HG02759 (cell line): ENCODE measurements around the gene ARMC12.
"Not testable (repeated sequence)": the region's sequence is repeated elsewhere in the genome, so short reads cannot be mapped to it uniquely, and the experiment has no call there.

ENCODE experiments used
- ATAC-seq: cut with Tn5 transposase; IDR thresholded peaks from one replicate; pipeline ENCODE4 v1.9.1; 2021; ENCODE audit warnings: mild to moderate bottlenecking, moderate library complexity; ENCODE audit not compliant: unreplicated experiment

ARMC12 gene

DNA sequence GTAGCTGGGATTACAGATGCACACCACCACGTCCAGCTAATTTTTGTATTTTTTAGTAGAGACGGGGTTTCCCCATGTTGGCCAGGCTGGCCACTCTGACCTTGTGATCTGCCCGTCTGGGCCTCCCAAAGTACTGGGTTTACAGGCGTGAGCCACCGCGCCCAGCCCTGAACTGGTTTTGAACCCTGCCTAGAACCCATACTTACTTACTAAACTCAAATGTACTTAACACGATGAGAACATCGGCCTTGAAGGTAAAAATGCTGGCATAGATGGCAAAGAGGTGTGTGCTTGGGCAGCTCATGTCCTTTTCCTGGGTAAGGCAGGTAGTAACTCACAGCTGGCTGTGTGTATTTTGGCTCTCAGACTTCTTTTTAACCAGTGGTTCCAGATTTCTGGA lies 3.2 kb upstream of the ARMC12 start:
- no peak for ATAC-seq

DNA sequence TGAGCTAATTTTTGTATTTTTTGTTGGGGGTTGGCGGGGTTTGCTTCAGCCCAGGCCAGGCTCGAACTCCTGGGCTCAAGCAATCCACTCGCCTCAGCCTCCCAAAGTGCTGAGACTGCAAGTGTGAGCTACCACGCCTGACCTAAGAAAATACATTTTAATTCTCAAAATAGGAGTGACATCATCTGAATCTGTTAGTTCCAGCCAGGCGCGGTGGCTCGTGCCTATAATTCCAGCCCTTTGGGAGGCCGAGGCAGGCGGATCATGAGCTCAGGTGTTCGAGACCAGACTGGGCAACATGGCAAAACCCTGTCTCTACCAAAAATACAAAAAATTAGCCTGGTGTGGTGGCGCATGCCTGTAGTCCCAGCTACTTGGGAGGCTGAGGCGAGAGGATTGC lies 2.5 kb upstream of the ARMC12 start:
- not testable (repeated sequence) for ATAC-seq

DNA sequence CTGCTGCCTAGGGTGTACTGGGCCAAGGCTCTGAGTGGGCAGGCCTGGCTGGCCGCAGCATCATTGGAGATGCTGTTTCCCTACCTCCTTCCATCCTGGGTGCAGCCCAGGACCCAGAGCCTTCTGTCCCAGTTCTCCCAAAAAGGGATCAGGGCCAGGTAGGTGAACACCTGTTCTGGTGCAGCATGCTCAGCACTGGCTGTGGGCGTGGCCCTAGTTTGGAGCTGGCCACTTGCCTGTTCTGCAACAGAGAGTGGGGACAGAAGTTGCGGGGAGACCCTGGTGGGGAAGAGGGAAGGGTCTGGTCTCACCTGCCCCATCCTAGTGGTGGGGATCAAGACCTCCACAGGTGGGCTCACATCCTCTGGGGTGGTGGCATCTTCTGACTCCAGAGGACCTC lies 1.4 kb upstream of the ARMC12 start:
- ATAC-seq: no peak

DNA sequence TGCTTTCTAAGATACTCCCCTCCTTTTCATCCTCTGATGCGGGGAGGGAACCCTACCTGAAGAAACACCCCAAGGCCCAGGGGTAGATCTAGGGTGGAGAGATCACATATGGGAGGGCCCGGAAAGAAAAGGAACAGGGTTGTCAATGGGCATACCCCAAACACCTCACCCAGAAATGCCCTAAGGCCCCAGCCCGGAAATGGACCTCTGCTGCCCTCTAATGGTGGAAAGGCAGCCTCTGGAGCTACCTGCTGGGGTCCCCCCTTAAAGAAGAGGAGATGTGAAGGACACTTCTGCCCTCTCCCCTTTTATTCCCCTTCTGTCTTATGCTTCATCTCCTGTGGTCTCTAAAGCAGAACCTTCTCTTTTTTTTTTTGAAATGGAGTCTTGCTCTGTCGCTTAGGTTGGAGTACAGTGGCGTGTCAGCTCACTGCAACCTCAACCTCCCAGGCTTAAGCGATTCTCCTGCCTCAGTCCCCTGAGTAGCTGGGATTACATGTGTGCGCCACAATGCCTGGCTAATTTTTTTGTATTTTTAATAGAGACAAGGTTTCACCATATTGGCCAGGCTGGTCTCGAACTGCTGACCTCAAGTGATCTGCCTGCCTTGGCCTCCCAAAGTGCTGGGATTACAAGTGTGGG lies 458 bp upstream of the ARMC12 start:
- no peak for ATAC-seq

DNA sequence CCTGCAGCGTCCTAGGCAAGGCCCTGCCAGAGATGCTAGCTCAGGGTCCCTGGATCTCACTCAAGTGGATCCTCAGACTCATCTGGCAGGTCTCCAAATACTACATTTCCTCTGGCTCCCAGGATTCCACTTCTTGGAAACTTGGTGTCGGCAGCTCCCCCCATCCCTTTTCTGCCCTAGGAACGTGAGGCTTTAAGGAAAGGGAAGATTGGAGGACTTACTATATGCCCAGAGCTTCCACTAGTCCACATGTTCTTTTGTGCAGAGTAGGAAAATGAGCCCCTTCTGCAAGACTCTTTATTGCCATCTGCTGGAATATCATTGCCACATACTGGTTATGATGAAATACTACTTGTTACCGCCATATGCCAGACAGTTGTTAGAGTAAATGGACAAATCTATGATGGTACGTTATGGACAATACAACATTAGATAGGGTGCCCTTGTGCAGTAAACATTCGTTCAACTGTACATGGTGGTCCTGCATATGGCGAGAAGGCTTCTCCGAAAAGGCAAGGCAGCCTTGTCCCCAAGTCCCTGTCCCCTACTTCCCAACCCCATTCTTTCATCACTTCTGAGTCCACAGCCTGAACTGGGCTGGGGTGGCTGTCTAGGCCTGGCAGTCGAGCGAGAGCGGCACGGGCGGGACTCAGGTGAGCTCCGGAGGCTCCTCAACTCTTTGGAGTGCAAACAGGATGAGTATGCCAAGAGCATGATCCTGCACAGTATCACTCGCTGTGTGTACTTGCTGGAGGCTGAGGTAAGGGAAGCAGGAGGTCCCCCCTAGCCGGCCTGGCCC lies 780 bp downstream of the ARMC12 start:
- no peak for ATAC-seq

DNA sequence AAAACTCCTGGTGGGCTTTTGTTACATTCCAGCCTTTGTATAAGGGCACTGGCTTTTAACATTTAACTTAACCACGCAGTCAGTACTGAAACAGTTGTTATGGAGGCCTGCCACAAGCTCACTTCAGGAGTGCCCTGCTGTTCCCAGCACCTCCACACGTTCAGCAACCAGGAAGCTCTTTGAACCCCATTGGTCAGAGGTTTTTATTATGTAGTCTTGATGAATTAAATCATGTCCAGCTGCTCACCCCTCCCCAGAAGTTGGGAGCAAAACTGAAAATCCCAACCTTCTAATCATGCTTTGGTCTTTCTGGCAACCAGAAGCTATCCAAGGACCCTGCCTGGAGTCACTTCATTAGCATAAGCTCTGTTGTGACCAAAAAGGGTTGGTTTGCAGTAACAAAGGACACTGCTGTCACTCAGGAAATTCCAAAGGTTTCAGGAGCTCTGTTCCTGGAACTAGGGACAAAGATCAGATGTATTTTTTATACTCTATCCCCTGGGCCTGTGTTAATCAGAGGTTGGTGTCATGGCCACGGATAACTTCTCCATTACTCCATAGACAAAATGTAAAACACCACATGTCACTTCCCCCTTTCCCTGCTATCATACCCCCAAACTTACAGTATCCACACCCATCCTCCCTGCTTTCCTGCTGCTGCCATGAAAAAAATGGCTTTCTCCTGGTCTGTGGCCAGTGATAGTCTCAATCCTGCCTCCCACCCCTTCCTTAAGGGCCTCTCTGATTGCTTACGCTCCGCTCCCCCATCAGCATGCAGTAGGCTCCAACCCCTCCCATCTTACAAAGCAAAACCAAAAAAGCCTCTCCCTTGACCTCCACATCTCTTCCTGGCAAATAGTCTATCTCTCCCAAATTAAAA lies 3.1 kb downstream of the ARMC12 start:
- ATAC-seq: no peak

DNA sequence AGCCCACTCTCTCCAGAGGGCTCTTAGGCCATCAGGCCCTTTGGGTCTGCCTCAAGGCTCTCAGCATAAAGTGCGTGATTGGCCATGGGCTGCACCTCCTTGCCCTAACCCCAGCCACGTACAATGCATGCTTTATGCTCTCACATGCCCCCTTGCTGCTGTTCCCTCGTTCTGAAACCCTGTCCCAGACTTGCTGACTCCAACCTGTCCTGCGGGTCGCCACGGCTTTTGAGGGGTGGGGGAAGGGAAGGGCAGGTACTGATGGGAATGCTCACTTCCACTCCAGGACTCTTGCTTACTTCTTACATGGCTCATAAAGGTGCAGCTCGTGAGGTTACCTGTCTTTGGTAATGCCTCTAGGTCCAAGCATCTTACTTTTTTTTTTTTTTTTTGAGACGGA lies 6.0 kb downstream of the ARMC12 start:
- no peak for ATAC-seq

DNA sequence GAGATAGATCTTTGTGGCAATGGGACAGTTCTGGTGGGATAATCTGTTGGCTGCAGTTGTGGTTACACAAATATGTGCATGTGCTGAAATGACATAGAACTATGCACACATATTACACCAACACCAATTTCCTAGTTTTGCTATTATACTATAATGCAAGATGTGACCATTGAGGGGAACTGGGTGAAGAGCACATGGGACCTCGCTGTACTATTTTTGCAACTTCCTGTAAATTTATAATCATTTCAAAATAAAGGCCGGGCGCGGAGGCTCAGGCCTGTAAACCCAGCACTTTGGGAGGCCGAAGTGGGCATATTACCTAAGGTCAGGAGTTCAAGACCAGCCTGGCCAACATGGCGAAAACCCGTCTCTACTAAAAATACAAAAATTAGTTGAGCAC lies 8.7 kb downstream of the ARMC12 start:
- no peak for ATAC-seq

DNA sequence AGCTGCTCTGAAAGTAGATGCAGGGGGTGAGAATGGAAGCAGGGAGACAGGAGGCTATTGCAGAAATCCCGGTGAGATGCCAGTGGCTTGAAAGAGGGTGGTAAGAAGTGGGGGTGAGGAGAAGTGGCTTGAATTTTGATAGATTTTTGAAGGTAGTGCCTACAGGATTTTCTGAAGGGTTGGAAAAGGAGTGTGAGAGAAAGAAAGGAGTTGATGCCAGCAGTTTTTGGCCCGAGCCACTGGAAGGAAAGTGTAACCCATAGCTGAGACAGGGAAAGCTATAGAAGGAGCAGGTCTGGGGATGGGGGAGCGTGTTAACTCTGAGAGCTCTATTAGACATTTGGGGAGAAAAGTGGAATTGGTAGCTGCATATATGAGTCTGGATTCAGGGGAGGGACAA lies 9.7 kb downstream of the ARMC12 start:
- no peak for ATAC-seq

DNA sequence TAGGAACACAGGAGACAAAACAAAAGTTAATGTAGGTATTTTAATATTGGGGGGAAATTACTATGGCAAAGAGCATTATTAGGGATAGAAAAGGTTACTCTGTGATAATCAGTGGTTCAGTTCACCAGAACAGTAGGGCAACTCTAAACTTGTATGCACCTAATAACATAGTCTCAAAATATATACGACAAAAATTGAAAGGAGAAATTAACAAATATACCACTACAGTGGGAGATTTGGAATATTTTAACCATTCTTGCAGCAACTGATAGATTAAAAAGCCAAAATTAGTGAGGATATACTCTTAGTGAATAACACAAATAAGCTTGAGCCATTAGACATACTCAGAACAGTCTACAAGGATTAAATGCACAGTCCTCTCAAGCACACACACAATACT lies 11.0 kb downstream of the ARMC12 start:
- ATAC-seq: no peak

DNA sequence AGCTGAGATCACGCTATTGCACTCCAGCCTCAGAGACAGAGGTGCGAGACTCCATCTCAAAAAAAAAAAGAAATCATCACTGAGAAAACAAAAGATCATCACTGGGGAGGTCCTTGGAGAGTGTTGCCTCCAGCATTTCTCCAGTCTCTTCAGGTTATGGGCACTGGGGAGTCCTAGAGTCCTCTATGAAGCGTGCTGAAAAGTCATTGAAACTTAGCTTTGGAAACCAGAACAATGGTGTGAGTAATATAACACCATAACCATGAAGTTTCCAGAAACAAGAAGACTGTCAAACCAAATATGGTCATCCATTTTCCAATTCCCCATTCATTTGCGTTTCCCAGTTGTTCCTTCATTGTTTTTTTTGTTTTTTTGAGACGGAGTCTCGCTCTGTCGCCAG lies 13.7 kb downstream of the ARMC12 start:
- no peak for ATAC-seq

DNA sequence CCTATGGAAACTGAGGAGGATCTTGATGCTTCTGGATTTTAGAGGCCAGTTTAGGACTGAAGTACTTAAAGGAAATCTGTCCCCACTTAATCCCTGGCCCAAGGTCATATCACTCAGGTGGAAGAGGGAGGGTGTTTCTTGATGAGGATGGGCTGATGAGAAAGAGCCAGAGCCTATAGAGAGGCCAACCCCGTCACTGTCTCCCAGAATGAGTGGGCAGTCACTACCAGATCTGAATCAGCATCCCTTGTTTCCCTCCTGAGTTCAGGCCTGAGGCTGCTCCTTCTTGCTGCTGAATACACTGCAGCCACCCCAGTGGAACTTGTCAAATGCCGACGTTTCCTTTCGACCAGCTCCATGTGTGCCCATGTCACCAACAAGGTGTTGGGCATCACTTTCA lies 14.8 kb downstream of the ARMC12 start:
- no peak for ATAC-seq

DNA sequence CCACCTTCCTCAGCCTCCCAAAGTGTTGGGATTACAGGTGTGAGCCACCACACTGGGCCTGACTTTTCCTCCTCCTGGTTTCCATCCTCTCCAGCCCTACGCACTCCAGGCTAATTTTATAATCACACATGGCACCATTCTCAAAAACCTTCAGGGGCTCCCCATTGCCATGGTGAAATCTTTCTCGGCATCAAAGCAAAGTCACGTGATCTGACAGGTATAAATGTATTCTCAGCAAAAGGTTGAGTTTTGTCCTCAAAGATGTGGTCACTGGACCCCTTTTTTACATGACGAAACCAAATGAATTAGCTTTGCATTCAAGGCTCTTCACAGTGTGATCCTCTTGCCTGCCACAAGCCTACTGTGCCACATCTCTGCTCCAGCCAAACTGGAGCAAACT lies 15.5 kb downstream of the ARMC12 start:
- no peak for ATAC-seq

DNA sequence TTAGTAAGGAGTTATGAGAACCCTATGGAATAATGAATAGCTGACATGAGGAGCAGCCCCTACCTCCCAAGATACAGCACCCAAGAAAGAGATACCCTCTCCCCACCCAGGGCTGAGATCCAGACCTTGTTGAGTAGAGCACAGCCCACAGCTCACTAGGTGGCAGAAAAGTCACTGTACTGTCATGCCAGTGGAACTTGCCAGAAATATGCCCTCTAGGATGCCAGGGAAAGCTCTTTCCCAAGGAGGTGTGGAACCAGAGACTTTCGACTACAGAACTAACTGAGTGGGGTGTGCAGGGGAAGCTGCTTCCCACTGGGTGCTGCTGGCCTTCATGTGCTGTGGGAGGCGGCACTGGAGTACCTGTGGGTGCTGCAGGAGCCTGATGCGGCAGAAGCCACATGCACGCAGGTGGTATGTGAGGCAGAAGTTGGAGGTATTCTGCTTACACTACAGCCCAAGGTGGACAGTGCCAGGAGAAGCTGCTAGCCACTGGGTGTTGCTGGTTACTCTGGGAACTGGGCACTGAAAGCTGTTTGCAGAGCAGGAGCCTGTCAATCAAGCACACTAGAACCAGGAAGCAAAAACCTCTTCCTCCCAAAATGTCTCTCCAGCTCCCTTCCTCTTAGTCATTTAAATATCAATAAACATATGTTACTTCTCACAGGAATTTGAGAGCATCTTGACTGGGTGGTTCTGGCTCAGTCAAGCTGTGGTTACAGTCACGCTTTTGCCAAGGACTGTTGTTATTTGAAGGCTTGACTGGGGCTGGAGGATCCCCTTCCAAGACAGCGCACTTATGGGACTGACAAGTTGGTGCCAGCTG lies 17.8 kb downstream of the ARMC12 start:
- ATAC-seq: no peak

DNA sequence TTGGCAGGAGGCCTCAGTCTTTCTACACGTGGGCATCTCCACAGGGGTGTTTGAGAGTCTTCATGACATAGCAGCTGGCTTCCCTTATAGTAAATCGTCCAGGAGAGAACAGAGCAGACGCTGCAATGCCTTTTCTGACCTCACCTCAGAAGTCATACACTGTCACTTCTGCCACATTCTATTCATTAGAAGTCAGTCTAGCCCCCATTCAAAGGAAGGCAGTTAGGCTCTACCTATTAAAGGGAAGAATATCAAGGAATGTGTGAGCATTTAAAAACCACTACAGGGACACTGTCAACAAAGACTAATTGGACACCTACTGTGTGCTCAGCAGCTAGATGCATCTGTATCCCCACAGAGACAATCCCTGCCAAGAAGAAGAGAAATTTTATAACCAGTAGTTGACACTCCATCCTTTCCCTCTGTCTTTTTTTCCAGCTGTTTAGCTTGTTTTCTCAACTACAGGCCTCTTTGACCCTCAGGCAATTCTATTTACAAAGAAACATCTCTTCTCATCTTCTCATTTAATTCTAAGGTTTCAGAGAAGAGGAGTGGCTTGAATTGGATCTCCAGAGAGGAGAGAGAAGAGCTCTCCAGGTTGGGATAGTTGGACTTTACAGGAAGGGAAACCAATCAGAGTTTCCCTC lies 18.6 kb downstream of the ARMC12 start:
- no peak for ATAC-seq

DNA sequence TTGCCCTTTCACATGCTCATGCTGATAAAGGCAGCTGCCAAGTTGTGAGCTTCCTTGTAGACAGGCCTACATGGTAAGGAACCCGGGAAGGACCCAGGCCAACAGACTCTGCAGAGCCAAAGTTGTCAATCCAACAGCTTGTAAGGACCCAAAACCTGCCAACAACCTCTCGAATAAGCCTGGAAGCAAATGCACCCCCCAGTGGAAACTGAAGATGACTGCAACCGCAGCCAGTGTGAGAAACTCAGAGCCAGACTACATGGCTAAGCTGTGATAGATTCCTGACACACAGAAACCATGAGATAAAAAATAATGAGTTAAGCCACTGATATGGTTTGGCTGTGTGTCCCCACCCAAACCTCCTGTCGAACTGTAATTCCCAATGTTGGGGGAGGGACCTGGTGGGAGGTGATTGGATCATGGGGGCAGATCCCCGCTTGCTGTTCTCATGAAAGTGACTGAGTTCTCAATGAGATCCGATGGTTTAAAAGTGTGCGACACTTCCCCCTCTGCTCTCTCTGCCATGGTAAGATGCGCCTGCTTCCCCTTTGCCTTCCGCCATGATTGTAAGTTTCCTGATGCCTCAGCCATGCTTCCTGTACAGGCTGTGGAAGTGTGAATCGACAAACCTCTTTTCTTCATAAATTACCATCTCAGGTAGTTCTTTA lies 20.8 kb downstream of the ARMC12 start:
- no peak for ATAC-seq

DNA sequence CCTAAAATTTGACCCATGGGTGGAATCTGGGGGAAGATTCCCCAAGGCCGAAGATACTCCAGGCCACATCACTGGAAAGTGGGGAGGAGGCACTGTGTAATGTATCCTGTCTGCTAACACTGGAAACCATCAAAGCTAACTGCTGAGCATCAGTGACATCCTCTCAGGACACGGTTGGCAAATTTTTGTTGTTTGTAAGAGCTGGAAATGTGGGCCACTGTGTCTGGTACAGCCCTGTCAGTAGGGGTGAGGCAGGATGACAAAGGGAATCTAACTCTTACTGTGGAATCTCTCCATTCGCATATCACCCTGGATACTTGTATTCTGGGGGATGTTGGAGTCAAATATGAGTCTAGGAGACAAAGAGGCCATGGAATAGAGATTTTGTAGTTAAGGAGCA lies 22.6 kb downstream of the ARMC12 start:
- no peak for ATAC-seq

DNA sequence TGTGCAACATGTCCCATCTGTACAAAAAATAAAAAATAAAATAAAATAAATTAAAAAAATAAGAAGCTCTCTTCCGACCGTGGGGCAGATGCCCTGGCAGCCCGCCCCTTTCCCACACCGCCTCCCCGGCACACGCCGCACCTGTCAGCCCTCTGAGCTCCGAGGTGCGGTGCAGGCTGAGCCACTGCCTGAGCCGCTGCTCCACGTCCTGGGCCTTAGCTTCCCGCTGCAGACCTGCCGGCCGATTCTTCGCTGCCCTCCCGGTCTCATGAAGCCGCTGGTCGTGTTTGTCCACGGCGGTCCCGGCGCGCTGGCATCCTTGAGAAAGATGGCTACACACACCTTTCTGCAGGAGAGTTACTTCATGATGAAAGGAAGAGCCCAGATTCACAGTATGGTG lies 28.9 kb downstream of the ARMC12 start:
- no peak for ATAC-seq

DNA sequence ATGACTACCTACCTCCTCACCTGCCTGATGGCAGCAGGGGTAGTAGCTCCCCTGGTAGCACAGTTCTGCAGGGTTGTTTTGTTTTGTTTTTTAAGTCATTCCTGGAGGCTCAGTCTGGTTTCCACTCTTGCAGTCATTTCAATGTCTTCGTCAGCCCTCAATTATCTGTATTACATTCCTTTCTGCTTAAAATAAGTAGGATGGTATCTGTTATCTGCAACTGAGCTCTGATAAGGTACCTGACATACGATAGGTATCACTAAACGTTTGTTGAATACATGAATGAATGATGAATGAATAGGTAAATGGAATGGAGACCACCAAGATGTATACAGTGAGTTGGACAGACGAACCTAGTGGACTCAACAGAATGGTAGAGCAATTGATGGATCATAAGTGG lies 32.4 kb downstream of the ARMC12 start:
- ATAC-seq: no peak

DNA sequence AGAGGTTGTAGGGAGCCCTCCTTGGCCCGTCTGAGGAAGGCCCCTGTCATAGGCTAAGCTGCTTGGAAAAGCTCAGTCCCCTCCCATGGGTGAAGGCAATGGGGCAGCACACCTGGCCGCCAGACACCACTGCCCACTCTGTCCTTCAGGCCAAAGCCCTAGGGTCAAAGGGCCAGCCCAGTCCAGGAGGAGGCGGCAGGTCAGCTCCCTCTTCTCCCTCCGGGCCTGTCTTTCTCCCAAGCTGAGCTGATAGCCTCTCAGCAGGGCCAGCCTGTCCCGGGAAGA lies 34.5 kb downstream of the ARMC12 start:
- no peak for ATAC-seq
